Stimulated activated CD4-positive, alpha-beta T cell treated with anti-CD3 and anti-CD28 coated beads, Interleukin-15, amount 100 ng/mL, for 1 hour (primary cell): Measurements from ENCODE around the gene RICTOR.

Source experiments
- DNase-seq, 2 donors: peaks; one replicate each; pipeline ENCODE4 v3.0.0-alpha.2; 2020; ENCODE audit warnings: low read depth in 1 of 2, low spot score in 1 of 2

Gene RICTOR

DNA sequence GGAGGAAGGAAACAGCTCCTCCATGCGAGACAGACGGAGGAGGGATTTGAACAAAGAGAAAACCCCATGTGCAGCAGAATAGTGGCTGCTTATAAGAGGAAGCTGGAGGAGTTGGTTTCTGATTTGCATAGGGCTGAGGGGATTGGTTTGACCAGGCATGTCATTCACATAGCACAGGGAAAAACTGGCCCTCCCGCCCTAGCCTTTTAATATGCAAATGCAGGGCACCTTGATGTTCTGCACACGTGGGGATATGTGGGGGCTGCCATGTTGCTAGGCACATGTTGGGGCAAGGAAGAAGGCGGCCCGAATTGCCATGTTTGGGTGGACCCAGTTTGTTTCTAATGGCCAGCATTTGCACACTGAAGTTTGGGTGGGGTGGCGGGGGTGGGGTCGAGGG, 186.2 kb downstream of the RICTOR start:
- no peak for DNase-seq
